Endothelial cell of coronary artery (primary cell): ENCODE measurements around the gene GNG8. TPM values are rescaled to one million over a fixed set of nuclear protein-coding genes. Genes with fewer than 3 reads are reported as not detected.

Experiments
- total RNA-seq: library from RNA; depleted of rRNA; stranded (reverse); fragments of >200 nt; gene quantifications from 2 replicates; pipeline ENCODE4 v1.2.3, GENCODE V29; 2014

GNG8 gene
- total RNA-seq: not detected in 2 replicates

DNA sequence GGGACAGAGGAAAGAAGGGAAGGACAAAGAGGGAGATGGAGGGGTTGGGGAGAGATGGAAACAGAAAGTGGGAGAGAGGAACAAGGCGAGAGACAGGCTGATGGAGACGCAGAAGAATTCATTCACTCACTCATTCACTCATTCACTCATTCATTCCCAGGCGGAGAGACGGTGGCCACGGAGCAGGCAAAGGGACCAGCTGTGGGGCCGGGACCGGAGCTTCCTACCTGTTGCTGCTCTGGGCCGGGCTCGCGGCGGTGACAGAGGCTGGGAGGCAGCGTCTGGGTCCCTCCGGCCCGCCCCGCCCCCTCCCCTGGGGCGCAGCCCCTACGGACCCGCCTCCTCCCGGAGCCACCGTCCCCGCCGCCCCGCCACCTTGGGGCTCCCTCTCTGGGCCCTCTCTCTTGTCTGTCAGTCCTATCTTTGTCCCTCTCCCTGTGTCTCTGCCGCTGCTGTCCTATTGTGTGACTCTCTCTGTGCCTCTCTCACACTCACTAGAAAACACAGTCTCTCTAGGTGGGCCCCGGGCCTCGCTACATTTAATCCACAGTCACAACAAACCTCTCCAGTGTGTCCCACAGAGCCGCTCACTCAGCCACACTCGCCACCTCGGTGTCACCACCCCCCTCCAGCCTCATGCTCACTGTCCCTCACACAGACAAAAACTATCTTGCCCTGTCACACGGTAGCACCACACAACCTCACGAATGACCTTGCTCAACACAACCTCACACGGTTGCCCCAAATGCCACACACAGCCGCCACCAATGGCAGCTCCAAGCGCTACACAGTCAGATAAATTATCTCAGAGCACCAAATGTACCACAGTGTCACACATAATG is at the start of gene GNG8:
Gene GNG8, minus strand, starts transcription at position 283 of the 842 bp plus-strand sequence. CDS start 1,520 bp downstream, outside the sequence.

DNA sequence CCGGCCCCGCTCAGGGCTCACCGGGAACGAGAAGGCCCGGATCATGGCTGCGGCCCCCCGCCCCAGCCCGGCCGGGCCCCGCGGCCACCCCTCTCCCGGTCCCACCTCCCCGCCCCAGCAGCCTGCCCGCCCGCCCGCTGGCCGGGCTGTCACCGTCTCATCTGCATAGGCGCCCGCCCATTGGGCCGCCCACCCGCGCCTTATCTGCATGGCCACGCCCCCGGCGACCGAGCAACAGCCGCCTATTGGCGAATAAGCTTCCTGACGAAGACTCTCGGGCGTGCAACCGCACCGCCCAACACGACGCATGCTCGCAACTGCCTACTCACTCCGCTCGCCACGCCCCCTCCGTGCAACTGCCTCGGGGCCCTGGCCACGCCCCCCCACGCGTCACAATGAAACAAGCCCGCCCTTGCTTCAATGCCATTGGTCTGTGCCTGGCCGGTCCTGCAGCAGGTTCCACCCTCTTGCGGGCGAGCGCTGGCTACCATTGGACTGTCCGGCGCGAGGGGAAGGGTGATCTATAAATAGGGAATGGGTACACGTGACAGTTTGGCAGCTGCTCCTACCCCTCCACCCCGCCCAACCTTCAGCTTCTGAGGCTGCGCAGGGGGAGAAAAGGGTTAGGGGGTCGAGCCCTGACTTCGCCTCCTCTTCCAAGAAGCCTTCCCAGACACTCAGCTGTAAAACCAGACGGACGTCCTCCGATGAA is 25.2 kb upstream of the GNG8 start, which contains the start of gene DACT3:
Gene DACT3, minus strand, starts transcription at position 163 of the 712 bp plus-strand sequence. Its CDS starts 118 bp downstream, at position 45.

DNA sequence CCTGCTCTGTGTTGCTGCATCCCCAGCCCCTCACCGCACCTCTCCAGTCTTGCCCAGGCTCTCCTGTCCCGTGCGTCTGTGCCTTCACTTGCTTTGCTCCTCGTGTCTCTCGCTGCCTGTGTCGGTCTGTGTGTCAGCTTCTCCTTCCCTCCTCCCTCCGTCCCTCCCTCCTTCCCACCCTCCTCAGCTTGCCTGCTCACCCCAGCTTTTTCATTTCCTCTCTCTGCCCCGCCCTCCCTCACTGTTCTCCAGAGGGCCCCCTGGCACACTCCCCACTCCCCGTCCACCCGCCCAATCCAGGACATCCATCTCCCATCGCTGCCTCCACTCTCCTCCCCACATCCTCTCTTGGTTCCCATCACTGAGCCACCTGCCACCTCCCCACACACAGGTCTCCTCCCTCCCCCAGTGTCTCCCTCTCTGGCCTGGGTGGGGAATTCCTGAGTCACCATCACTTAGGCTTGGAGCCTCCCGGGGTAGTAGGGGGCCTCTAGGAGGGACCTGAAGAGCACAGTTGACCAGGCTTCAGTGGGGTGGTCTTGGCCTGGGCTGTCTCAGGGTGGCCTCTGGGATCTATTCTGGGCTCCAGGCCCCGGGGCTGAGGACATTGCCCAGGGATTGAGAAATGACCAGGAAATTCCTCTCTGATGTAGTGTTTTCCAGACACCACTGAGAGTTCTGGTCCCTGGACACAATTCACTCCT is 10.9 kb downstream of the GNG8 start, which contains the start of gene PTGIR:
Gene PTGIR, minus strand, starts transcription at position 132 of the 704 bp plus-strand sequence. CDS start 864 bp downstream, outside the sequence.

DNA sequence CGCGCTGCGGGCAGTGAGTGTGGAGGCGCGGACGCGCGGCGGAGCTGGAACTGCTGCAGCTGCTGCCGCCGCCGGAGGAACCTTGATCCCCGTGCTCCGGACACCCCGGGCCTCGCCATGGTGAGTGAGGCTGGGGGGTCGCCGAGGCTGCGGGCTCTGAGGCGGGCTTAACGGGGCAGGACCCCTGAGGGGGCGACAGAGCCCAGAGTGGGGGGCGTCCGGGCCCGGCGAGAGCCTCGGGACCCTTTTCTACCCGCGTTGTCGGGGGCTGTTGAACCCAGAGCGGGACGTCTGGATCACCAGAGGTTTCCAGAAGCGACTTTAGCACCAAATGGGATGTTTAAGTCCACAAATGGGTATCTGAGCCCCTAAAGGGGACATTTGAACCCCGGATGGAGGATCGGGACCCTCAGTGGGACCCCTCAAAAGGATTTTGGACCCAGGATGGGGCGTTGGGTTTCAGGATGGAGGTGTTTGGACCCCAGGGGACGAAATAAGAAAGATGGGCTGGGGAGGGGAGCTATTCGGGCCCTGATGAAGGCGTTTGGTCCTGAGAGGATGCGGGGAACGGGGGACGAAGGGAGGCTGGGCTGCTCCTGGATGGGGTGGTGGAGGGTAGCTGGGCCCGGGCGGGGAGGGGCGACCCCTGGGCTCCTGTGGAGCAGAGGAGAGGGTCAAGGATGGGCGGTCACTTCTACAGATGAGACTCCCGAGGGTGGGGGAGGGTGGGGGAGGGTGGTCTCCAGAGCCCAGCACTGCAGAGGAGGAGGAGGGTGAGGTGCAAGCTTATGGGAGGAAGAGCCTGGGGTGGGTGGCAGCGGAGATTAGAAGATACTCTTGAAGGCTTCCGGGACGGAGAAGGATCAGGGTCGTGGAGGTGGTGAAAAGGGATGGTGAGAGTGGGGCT is 34.4 kb downstream of the GNG8 start, which contains the start of gene CALM3:
Gene CALM3, plus strand, starts transcription at position 13 of the 907 bp plus-strand sequence. Its CDS starts 105 bp downstream, at position 118.

Other genes starting within 250 kb of the GNG8 start
- gene CCDC8, start 222.6 kb downstream of the GNG8 start, total RNA-seq: 0.45 and 3.2 TPM in 2 replicates
- not detected in 2 replicates for gene PNMA8C, start 207.3 kb downstream of the GNG8 start, total RNA-seq
- 2.4 and 4.4 TPM in 2 replicates for gene PNMA8A, start 164.6 kb downstream of the GNG8 start, total RNA-seq
- 0.09 and 0.28 TPM in 2 replicates for gene PNMA8B, start 140.3 kb downstream of the GNG8 start, total RNA-seq
- gene CALM3, start 34.9 kb downstream of the GNG8 start, total RNA-seq: 136 and 149 TPM in 2 replicates
- gene PTGIR, start 11.1 kb downstream of the GNG8 start, total RNA-seq: 0.27 and 3.4 TPM in 2 replicates
- gene DACT3, start 25.0 kb upstream of the GNG8 start, total RNA-seq: 0.19 and 0.27 TPM in 2 replicates
- 43.7 and 57.9 TPM in 2 replicates for gene PRKD2, start 80.9 kb upstream of the GNG8 start, total RNA-seq
- 10.6 and 17.0 TPM in 2 replicates for gene FKRP, start 109.9 kb upstream of the GNG8 start, total RNA-seq
- 77.5 and 86.0 TPM in 2 replicates for gene STRN4, start 110.2 kb upstream of the GNG8 start, total RNA-seq
- 43.4 and 89.5 TPM in 2 replicates for gene SLC1A5, start 152.4 kb upstream of the GNG8 start, total RNA-seq
- gene AP2S1, start 214.6 kb upstream of the GNG8 start, total RNA-seq: 168 and 246 TPM in 2 replicates
- gene ARHGAP35, start 224.8 kb upstream of the GNG8 start, total RNA-seq: 19.6 and 31.5 TPM in 2 replicates